HG02852 (cell line): ENCODE data around the gene TIGD1.

Source experiments
- ATAC-seq: cut with Tn5 transposase; IDR thresholded peaks from one replicate; pipeline ENCODE4 v1.9.1; 2021; ENCODE audit warnings: mild to moderate bottlenecking, moderate library complexity; ENCODE audit not compliant: unreplicated experiment

Gene TIGD1

DNA sequence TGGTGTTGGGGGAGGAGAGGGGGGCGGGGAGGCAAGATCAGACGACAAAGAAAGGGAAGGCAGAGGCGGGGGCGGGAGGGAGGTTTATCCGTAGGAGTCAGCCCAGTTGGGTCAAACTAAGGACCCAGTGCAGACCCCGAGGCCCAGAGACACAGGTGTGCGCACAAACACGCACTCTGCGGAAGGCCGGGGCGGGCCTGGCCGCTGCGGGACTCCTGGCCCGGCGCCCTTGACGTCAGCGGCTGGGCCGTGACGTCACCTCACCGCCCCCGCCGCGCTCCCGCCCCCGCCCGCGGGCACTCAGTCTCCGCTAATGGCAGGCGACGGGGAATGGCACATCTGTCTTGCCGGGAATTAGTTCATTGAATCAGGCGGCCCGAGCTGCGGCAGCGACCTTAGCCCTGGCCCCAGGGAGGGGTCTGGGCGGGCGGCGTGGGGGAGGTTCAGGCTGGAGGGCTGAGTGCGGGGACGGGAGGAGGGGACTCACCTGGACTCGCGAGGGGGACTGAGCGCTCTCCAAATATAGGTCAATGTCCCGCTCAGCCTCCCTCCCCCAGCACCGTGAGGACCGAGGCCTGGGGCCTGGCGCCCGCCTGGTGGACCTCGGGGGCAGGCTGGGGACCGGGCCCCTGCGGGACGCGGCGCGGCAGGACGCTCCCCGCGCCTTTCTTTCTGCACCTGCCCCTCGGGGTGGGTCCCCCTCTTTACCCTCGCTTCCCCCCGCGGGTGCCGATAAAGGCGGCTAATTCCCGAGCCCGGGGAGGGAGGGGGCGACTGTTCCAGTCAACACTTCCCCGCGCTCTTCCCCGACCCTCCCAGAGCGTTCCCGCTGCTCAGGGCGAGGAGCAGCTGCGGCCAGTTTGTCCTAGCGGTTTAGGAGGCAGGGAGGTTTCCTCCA, 47.2 kb downstream of the TIGD1 start:
- no peak for ATAC-seq

DNA sequence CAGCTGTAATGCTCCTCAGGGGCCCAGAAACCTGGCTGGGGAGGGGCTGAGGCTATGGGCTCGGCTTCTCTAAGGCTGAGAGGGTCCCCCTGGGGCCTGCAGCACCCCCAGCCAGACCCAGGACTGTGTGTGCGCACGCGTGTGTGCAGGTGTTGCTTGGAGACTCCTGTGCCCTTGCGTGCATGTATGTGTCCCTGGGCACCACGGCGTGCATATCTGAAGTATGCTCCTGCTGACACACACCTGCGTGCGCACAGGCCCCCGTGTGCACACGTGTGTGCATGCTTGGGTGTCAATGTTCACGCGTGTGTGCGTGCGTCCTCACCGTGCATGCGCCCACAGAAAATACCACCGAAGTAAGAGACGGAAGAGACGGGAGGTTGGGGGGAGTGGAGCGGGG, 47.8 kb downstream of the TIGD1 start:
- ATAC-seq: no peak

DNA sequence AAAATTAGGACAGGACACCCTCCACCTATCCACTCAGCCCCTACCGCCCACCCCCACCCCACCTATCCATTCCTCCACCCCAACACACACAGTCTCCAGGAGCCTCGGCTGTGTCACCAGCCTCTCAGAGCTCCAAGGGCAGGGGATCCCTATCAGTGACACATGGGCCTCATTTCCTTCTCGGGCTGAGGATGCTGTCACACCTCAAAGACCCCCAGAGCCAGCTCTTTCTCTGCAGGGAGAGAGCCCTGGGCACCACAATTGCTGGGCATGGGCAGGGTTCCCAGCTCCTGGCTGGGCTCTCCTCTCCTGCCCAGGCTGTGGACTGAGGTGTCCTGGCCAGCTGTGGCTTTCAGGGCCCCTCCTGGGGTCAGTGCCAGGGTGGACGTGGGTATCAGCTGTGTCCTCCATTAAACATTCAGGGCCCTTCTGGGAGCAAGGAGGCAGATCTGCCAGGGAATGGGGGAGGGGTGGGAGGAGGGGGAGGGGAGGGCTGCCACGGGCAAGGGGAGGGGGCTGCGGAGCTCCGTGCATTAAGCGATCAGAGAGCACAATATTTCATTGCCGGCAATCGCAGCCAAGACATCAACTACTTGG, 48.5 kb downstream of the TIGD1 start:
- no peak for ATAC-seq

DNA sequence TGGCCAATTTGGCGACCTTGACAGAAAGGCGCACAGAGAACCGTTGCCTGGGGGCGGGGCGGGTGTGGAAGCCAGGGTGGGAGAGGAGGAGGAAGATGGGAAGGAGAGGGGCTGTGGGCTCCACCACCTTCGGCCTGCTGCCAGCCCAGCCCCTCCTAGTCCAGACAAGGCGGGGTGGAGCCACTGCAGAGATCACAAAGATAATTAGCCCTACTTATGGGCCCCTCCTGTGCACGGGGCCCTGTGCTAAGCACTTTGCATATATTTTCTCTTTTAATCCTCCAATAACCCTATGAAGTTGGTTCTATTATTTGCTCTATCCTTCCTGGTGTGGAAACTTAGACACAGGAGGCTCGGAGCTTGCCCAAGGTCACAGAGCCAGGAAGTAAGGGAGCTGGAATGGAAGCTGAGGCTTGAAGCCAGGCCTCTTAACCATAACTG, 49.0 kb downstream of the TIGD1 start:
- ATAC-seq: no peak

DNA sequence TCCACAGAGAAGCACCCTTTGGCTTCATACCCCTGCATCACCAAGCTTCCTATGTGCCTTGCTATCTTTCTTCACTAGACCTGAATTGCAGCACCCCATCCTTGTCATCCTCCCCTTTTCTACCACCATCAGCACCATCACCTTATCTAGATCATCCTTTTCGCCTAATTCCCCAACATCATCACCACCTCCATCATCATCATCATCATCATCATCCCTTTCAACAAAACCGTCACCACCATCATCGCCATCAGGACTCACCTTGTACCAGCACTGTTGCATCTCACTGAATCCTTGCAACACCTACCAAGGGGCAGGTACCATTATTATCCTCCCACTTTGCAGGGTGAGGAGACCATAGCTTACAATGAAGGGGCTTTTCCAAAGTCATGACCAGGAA, 51.9 kb downstream of the TIGD1 start:
- no peak for ATAC-seq
